ENCODE data around the gene DOHH.

GRCh38 chr19:3534375-3535234 is 34.1 kb upstream of the DOHH start:
- TF ChIP-seq POLR2A (IDR thresholded peaks at IDR 0.05; ENCODE audit: extremely low read depth, insufficient read length) (no peak), MYC (IDR thresholded peaks at IDR 0.05; ENCODE audit: low read depth, low read length) (no peak)
- TF ChIP-seq, protein P1, sequence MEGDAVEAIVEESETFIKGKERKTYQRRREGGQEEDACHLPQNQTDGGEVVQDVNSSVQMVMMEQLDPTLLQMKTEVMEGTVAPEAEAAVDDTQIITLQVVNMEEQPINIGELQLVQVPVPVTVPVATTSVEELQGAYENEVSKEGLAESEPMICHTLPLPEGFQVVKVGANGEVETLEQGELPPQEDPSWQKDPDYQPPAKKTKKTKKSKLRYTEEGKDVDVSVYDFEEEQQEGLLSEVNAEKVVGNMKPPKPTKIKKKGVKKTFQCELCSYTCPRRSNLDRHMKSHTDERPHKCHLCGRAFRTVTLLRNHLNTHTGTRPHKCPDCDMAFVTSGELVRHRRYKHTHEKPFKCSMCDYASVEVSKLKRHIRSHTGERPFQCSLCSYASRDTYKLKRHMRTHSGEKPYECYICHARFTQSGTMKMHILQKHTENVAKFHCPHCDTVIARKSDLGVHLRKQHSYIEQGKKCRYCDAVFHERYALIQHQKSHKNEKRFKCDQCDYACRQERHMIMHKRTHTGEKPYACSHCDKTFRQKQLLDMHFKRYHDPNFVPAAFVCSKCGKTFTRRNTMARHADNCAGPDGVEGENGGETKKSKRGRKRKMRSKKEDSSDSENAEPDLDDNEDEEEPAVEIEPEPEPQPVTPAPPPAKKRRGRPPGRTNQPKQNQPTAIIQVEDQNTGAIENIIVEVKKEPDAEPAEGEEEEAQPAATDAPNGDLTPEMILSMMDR (IDR thresholded peaks at IDR 0.05; ENCODE audit: low read depth, low read length) = no peak
- TF ChIP-seq, protein P2, sequence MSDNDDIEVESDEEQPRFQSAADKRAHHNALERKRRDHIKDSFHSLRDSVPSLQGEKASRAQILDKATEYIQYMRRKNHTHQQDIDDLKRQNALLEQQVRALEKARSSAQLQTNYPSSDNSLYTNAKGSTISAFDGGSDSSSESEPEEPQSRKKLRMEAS (IDR thresholded peaks at IDR 0.05; ENCODE audit: low read depth, low read length) = no peak
